Measurements from ENCODE around the gene NGB.

The NGB gene

DNA sequence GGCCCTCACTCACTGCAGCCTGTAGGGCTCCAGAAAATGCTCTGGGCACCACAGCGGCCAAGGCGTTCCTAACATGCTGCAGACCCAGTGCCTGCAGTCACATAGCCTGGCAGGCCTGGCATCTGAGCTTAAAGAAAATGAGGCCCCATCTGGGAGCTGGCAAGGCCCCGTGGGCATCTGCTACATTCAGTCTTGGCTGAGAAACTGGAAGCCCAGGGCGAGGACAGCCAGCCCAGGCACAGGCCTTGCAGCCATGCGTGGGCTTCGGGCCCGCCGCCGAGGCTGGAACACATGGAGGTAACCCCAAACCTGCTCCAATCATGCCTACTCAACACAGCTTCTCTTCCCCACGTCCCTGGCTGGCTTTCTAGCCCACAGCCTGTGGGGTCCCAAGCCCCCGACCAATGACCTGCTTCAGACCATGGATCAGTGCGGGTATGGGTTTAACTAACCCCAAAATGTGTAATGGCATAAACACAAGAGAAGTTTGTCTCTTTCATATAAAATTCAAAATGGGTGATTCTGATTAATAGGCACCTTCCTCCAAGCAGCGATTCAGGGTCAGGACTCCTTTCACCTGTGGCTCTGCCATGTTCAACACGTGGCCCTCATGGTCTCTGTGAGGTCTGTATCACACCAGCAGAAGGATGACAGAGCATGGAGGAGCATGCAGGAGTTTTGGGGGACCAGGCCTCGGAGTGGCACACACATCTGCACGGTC lies 6.4 kb downstream of the NGB start:
- DNase-seq (ENCODE audit: low read depth) = no peak

DNA sequence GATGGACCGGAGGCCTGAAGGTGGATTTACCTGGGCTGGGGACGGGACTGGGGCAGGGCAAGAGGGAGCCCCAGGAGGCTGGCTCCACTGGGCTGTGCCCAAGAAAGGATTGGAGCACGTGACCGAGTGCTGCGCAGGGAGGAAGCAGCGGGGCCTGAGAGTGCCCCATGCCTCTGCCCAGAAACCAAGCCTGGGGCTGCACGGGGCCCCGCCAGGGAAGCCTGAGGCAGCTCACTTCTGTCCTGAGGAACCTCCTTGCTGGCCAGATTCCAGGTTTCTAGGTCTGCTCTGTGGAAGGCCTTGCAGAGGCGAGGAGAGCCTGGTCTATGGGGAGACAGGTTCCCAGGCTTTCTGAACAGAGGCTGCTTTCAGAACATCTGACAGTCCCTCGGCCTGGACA lies 10.4 kb downstream of the NGB start:
- no peak for DNase-seq (ENCODE audit: low read depth)

DNA sequence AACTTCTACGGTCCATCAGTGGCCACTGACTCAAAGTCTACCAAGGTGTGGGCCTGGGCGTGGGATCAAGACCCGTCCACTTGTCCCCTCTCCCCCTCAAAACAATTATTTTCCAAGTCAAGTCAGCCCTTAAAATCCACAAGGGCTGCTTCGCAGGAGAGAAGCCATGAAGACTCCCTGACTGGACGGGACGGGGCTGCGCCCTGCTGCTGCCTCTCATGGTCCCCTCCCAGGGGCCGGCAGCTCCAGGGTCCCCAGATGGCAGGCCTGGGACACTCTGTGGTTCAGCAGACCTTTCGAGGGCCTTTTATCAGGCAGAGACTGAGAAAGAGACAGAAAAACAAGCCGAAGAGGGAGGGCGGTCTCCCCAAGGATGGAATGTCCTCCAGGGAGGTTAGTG lies 10.8 kb downstream of the NGB start:
- DNase-seq (ENCODE audit: low read depth) = no peak

DNA sequence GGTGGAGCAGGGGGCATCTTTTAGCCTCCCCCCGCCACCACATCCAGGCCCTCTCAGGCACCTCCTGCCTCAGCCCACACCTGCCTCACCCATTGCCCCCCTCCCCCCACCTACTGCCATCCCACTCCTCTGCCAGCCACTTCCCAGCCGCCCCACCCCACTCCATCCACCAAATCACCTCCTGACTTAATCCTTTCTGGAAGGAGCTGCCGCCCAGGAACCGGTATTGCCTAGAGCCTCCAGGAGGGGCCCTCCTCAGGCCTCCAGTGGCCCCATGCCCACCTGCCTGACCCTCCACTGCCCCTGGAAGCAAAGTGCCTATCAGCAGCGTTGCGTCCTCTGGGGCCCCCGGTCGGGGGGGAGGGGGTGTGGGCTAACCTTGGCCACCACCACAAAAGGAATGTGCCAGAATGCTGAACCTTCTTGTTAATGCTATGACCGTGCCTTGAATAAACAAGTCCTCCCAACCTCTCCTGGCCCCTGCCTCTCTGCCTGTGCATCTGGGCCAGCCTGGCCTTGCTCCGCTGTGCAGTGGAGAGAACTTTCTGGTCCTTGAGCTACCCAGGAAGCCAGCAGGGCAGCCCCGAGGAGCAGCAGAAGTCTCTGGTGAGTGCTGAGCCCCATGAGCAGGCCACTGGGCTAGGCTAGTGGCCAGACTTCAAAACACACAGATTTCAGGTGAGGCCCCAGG lies 11.8 kb downstream of the NGB start:
- DNase-seq (ENCODE audit: low read depth) = no peak

DNA sequence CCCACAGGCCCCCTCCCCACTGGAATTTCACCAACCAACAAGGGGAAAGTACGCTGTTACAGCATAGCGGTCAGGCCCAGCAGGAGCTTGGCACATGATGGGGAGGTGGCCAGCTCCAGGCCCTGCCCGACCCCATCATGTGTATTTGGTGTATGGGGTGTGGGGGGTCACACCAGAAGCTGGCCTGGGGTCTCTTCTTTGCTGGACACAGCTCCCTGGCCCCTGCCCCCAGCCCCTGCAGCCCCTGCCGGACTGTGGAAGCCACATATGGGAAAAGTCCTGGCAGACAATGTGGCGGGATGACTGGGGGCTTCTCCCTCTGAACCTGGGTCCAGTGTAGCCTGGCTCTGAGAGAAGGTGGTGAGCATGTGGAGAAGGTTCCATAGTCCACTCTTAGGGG lies 12.4 kb downstream of the NGB start:
- DNase-seq (ENCODE audit: low read depth) = no peak

DNA sequence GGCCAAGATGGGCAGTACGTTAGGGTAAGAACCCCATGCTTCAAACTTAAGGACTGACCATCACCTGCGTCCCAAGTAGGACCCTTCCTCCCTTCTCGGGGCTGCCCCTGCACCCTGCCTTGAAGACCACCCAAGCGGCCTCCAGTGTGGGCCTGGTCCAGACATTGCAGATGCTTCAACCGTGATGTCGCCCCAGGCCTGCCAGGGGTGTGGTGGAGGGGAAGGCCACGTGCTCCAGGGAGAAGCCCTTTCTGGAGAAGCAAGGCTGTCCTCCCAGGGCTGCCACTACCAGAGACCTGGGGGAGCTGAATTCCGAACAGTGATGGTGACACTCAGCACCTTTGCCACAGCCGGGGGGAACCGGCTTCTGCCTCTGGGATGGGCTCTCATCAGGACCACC lies 13.3 kb downstream of the NGB start:
- DNase-seq (ENCODE audit: low read depth) = no peak

DNA sequence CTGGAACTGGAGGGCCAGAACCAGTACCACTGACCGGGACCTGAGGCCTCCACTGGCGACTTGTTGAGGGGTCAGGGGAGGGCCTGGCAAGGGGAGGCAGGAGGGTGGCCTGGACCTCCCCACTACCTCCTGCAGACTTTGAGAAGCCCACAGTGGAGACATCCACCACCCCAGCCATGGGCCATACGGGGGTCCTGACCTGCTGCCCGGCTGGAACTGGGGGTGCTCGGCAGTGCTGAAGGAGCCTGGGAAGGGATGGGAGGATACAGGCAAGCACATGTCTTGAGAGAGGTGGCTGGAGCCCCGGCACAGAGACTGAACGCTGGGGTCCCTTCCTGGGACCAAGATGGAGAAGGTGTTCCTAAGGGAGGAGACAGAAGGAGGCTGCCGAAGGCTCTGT lies 14.3 kb downstream of the NGB start:
- no peak for DNase-seq (ENCODE audit: low read depth)

DNA sequence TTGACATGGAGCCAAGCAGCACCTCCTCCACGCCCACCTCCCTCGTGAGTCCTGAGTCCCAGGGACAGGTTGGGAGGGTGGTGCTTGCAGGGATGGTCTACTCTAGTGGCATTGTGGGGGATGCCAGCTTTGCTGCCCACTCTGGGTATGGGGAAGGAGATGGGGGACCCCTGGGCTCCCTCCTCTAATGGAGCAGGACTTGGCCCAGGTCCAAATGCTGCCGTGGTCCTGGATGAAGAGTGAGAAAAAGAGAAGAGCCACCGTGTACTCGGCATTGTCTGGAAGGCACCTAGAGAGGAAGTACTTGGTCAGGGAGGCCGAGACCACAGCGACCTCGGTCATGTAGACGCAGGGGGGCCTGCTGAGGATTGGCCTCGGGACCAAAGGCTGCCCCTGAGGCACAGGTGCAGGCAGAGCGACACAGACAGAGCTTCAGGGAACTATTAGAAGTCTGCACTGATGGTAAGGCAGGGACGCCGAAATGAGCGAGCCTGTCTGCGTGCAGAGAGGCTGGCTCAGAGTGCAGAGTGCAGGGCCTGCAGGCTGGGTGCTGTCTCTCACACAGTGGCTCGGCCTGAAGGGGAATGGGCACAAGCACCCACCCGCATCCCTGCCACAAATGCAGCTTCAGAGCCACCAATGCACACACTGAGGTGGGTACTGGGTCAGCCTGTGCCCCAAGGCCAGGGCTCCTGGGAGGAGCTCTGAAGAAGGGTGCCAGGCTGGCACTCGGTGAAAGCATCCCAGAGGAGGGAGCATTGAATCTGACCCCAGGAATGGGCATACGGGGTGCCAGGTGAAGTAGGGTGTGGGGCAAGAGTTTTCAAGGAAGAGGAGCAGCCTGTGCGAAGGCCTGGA lies 17.4 kb downstream of the NGB start:
- no peak for DNase-seq (ENCODE audit: low read depth)

DNA sequence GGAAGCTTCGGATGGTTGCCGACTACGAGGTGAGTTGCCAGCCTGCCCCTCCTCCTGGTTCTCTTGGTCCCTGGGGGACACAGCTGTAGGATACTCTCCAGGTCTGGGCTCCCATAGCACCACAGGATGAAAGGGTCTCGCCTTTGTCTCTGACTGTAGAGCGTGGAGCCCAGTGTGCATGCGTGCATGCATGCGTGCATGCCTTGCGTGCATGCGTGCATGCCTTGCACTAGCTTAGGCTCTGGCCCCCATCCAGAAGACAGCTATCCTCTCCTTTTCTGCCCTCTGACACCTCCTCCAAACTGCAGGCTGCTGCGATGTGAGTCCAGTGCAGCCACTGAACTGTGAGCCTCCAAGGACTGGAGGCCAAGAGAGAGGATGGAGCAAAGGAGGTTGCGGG lies 19.1 kb downstream of the NGB start:
- DNase-seq (ENCODE audit: low read depth) = no peak

DNA sequence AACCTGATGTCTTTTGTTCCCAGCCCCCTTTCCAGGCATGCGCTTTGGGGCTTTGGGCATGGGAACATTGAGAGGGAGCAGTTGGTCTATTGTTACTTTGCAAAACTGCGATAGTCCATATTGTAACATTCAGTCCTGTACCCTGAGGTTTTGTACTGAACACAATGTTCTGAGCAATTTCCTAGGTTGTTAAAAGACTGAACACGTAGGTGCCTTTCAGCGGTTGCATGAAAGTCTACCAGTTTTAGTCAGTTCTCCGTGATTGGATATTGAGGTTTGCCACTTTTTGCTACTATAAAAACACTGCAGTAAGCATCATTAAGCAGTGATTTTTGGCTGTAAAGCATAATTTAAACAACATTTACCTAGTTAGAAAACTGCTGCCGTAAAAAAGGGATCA lies 20.1 kb downstream of the NGB start:
- DNase-seq (ENCODE audit: low read depth) = no peak

DNA sequence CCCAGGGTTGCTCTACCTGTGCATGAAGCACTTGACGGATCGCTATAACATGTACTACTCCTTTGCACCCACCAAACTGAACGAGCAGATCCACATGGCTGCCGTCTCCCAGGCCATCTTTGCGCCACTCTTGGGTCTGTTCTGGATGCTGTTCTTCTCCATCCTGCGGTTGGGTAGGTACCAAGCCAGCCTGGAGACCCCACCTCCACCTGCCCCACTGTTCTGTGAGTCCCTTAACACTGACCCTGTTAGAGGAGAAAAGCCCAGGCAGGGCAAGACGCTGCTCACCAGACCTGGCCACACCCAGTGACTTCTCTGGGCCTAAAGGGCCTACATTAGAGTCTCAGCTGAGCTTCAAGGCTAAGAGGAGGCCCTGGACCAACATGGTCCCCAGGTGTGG lies 21.7 kb downstream of the NGB start:
- DNase-seq (ENCODE audit: low read depth) = no peak

DNA sequence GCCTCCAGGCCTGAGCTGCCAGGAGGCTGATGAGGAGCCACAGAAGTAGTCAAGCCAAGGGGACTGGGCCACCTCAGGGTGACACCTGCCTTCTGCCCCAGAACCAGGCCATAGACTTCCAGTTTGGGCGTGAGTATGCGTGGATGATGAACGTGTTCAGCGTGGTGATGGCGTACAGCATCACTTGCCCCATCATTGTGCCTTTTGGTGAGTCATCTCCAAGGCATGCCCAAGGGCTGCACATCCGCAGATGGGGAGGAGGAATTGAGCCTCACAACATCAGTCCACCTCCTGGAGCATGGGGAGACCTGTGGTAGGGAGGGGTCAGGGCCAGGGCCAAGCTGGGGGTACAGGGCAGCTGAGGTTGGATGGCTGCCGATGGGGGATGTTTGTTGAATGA lies 22.3 kb downstream of the NGB start:
- DNase-seq (ENCODE audit: low read depth) = no peak

DNA sequence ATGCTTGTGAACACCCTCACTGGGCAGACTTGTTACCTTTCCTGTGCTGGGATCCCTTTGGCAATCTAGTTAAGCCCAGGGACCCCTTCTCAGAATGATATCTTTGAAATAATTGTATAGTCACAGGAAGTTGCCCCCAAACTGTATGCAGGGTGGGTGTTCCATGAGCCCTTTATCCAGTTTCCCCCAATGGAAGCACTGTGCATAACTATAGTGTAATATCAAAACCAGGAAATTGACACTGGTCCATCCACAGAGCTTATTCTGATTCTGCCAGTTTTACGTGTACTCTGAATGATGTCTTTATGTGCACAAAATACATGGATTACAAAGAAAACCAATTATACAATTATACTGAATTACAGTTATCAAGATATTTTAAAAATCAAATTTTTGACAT lies 24.2 kb downstream of the NGB start:
- DNase-seq (ENCODE audit: low read depth) = no peak

DNA sequence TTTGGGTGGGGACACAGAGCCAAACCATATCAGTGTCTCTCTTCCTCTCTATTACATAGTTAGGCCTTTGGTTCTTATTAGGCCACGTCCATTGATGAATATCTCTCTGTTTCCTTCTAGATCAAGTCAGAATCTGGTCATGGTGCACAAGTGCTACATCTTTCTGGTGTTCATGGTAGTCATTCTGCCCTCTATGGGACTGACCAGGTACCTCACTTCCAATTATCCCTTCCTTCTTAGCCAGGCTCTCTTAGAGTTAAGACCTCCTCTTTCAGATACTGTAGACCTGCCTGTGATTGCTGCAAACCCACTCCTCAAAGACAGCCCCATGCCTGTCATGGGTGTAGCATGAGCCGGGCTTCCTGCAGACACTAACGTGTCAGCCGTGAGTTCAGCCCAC lies 25.2 kb downstream of the NGB start:
- no peak for DNase-seq (ENCODE audit: low read depth)

DNA sequence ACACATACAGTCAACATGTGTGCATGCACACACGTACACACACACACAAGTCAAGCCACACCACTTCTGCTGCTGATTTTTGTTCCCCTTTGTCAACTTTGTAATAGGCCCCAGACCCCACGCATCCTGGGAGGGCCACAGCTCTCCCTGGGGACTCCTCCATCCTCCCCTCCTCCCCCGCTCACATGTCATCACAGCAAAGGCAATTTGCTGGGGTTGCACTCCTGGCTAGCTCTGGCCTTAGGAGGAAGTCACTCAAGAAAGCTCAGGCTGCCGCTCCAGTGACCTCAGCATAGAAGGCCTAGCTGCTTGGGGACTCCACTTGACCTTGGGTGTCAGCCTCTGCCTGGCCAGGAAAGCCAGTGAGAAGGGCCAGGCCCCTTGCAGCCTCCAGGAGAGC lies 27.2 kb downstream of the NGB start:
- DNase-seq (ENCODE audit: low read depth) = no peak

DNA sequence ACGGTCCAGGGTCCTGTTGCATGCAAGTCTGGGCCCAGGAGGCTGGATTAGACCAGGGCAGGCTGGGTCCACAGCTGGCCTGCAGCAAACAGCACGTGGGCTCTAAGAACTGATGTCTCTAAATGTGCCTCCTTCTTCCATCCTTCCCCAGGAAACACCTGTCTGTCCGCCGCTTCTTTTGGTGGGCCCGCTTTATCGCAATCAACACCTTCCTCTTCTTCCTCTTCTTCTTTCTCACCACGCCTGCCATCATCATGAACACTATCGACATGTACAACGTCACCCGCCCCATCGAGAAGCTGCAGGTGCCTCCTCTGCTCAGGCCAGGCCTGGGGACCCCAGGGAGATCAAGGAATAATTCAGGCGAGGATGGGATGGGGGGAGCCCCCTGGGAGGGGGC lies 28.3 kb downstream of the NGB start:
- no peak for DNase-seq (ENCODE audit: low read depth)

DNA sequence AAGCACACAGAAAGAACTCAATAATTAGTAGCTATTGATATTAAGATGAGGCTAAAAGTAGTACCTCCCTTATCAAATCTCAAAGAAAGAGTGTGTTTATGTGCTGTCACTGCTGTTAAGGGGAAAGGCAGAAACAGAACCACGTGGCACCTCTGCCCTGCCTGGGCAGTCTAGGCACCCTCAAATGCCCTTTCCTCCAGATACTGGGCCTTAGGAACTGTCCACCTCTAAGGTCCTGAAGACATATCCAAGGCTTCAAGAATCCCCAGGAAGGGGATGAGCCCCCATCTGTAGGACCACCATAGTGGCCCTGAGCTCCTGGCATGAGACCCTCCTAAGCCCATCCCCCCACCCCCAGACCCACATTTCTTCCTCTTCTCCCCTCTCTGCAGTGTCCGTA lies 29.1 kb downstream of the NGB start:
- DNase-seq (ENCODE audit: low read depth) = no peak

DNA sequence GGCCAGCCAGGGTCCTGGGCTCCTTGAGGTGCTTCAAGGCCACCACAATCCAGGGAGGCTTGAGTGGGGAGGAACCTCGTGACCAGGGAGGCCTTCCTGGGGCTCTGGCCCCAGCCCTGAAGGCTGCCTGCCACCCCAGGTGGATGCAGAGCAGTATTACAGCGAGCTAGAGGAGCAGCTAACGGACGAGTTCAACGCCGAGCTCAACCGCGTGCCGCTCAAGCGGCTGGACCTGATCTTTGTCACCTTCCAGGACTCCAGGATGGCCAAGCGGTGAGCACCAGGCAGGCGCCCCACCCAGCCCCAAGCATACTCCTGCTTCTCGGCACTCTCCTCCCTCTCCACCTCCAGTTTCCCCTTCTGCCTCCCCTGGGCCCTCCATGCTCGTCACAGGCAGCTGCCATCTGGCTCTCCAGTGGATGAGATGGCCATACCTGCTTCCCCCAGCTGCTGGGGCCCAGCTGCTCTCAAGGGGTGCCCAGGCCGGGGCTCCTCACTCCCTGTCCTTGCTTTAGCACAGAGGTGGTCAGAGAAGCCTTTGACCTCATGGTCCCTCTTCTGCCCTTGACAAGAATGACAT lies 30.6 kb downstream of the NGB start:
- DNase-seq (ENCODE audit: low read depth) = no peak

DNA sequence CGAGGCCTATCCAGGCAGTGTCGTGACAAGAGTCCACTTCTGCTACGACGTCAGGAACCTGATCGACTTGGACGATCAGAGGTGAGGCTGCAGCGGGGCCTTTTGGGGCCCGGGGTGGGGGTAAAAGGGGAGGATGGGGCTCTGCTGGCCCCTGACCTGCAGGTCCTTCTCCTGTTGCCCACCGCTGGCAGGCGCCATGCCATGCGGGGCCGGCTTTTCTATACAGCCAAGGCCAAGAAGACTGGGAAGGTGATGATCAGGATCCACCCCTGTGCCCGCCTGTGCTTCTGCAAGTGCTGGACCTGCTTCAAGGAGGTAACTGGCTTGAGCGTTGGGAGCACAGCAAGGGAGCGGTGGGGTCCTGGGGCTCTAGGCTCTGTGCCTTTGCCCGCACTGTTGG lies 31.6 kb downstream of the NGB start:
- DNase-seq (ENCODE audit: low read depth) = no peak

DNA sequence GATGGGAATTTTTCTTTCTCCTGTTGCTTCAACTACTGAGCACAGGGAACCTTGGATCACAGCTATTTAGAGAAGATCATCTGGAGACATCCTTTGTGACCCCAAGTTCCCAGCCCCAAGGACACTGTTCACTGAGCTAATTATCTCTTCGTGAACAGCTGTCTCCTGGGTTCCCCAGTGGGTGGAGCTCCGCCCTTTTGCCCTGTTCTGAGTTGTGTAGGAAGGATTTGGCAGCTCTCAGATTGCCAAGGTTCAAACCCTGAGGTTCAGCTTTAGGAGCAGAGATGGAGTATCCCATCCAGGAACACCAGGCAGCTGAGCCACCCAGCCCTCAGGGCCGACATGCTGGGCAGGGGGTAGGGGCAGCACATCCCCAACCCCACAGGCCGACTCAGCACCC lies 32.0 kb downstream of the NGB start:
- DNase-seq (ENCODE audit: low read depth) = no peak

DNA sequence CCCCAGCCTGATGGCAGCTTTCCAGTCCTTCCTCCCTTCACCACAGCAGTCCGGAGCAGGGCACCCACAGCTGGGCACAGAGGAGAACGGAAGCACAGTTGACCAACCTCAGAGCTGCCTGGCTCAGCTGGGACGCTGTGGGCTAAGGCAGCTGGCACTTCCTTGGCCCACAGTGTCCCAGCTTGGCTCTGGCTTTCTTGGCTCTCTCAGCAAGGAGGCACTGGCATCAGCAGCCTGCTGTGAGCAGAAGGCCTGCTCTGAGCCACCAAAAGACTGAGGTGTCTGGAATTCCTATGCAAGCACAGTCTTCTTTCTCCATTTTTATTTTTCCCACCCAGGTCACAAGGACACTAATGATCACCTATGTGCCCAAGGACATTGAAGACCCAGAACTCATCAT lies 32.6 kb downstream of the NGB start:
- DNase-seq (ENCODE audit: low read depth) = no peak

DNA sequence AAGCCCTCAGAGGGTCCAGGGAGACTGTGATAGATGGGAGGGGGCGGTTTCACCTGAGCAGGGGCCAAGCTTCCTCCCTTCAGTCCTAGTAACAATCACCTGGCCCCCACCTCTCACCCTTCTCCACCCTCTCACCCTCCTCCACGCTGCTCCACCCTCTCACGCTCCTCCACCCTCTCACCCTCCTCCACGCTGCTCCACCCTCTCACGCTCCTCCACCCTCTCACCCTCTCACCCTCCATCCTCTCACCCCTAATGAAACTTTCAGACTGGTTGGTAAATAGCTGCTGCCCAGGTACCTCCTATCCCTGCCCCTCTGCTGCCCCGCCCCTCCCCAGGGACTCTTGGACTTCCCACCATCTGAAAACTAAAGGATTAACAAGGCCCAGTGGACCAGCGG lies 34.2 kb downstream of the NGB start:
- no peak for DNase-seq (ENCODE audit: low read depth)

DNA sequence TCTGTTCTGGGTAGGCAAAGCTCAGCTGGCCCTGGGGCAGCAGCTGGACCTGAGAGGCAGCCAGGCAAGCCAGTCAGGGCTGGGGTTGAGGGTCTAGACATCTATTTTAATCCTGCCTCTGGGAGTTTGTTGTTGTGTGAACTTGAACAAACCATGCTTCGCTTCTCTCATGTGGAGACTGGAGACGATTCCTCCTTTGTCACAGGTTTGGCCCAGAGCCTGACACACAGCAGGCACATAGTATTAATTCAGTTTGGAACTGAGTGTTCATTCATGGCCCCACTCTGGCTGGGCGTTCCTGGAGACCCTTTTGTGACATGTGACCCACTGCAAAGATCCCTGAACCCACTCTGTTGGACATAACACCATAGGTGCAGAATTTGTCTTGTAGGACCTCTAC lies 39.3 kb downstream of the NGB start:
- DNase-seq (ENCODE audit: low read depth) = no peak

Measured in stimulated activated CD8-positive, alpha-beta memory T cell treated with anti-CD3 and anti-CD28 coated beads, Interleukin-4, amount 100 ng/mL, for 24 hours (primary cell).